Lower leg skin (tissue), 4 donors: Measurements from ENCODE around the gene SDC4. TPM values are rescaled to one million over a fixed set of nuclear protein-coding genes. Genes with fewer than 3 reads are reported as not detected.

ENCODE experiments used
- DNase-seq, 2 donors: peaks; one replicate each; pipeline ENCODE4 v3.0.0-alpha.2; 2019; ENCODE audit warnings: low spot score in 2 of 2
- H3K4me3 ChIP-seq: fragments of 200-600 bp; sonication (generic); 2 replicates; pipeline ENCODE4 v1.5.1; 2017; ENCODE audit warnings: mild to moderate bottlenecking, low read depth; ENCODE audit not compliant: poor library complexity, severe bottlenecking
- POLR2A ChIP-seq, 2 donors: fragments of 450-650 bp; IDR thresholded peaks; one replicate each; pipeline ENCODE4 v1.6.1; 2016 to 2017; ENCODE audit warnings: antibody characterized with exemption in 2 of 2, mild to moderate bottlenecking in 1 of 2, moderate library complexity in 1 of 2
- WGBS, 2 donors: methylation state at CpG; one replicate each; pipeline ENCODE4 v1.1.5; 2018; 5-methylcytosine and 5-hydroxymethylcytosine counted together
- intact Hi-C: fragments of 100-400 bp; cut with DNase I; formaldehyde crosslinking; loops from one replicate; pipeline ENCODE4 v1.15.0; 2023; ENCODE audit warnings: low total_unique reads
- total RNA-seq, 4 donors: library from RNA; depleted of rRNA; stranded (reverse); fragments of >200 nt; gene quantifications; one replicate each; pipeline ENCODE4 v1.1.0, GENCODE V29; 2016
- TF ChIP-seq, protein P1 (sequence below), 3 donors: fragments of 450-650 bp; IDR thresholded peaks; one replicate each; pipeline ENCODE4 v1.5.1; 2016; ENCODE audit warnings: antibody characterized with exemption in 3 of 3, mild to moderate bottlenecking in 3 of 3, moderate library complexity in 2 of 3

Gene SDC4
- total RNA-seq, 4 donors from 2014 or later = 226 to 317 (median 278) TPM

DNA sequence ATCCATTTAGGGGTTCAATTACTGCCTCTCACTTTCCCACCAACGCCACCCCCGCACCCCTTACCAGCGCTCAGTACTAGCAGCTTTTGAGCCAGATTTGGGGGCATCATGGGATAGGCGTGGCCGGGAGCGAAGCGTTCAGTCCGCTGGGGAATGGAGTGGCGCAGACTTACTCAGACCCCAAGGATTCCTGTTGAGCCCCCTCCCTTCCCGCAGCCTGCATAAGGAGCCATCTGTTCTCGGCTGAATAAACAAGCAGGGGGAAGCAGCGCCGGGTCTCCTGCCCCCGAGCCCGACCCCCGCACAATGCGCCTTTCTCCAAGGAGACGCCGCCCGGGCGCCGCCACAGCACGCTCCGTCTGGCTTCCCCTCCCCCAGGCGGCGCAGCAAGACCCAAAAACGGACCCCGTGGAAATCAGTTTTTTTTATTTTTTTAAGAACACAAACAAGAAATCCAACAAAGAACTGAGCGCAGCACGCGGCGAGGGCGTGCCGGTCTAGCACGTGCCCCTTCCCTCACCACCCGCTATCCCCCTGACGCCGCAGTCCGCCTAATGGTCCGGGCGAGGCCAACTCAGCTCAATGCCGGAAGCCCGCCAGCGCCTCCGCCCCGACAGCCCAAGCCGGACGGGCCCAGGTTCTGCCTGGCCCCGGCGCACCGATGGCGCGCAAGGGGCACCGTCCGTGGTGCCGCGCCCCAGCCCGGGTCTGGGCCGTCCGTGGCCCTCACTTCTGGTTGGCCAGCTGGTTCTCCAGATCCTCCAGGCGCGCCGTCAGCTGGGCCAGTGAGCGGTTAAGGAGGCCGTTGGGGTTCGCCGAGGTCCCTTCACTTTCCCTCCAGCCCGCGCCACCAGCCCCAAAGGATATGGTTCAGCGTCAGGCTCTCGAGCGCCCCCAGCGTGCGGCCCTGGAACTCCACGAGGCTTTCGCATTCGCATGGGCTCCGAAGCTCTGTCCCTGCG, 54.9 kb downstream of the SDC4 start:
- peak; percentile 77 to 97 for DNase-seq
- intact Hi-C loops = loop anchor here (10.0 kb wide), 1 partner anchor 279 kb away; no protein-coding TSS in a partner anchor
- H3K4me3 ChIP-seq = peak overlapping the region; percentile 35
- WGBS, 2 donors = 4 to 7% methylated on average over 60 to 79 of the region's 79 CpGs
- TF ChIP-seq POLR2A (IDR thresholded peaks at IDR 0.05) = no peak
- TF ChIP-seq, protein P1, sequence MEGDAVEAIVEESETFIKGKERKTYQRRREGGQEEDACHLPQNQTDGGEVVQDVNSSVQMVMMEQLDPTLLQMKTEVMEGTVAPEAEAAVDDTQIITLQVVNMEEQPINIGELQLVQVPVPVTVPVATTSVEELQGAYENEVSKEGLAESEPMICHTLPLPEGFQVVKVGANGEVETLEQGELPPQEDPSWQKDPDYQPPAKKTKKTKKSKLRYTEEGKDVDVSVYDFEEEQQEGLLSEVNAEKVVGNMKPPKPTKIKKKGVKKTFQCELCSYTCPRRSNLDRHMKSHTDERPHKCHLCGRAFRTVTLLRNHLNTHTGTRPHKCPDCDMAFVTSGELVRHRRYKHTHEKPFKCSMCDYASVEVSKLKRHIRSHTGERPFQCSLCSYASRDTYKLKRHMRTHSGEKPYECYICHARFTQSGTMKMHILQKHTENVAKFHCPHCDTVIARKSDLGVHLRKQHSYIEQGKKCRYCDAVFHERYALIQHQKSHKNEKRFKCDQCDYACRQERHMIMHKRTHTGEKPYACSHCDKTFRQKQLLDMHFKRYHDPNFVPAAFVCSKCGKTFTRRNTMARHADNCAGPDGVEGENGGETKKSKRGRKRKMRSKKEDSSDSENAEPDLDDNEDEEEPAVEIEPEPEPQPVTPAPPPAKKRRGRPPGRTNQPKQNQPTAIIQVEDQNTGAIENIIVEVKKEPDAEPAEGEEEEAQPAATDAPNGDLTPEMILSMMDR (IDR thresholded peaks at IDR 0.05) = peak in 1 of 3 donors; percentile 59

DNA sequence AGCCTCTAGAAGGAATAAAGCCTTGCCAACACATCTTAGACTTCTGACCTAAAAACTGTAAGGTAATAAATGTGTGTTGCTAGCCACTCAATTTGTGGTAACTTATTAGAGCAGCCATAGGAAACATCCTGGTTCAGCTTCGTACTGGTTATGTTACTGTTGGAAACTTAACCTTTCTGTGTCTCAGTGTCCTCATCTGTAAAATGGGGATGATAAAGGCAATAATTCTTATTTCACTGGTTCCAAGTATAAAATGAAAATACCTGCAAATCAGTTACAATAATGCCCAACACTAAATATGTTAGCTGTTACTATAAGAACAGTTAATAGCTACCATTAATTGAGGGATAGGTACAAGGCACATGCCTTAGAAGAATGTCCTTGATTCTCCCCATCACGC, 55.9 kb downstream of the SDC4 start:
- 84 to 88% methylated on average over 2 of the region's 2 CpGs for WGBS, 2 donors
- H3K4me3 ChIP-seq = no peak overlapping the region
- TF ChIP-seq, protein P1 (IDR thresholded peaks at IDR 0.05) = no peak
- TF ChIP-seq POLR2A (IDR thresholded peaks at IDR 0.05) = no peak
- intact Hi-C loops = loop anchor here (10.0 kb wide), 1 partner anchor 278 kb away; no protein-coding TSS in a partner anchor
- no peak for DNase-seq

DNA sequence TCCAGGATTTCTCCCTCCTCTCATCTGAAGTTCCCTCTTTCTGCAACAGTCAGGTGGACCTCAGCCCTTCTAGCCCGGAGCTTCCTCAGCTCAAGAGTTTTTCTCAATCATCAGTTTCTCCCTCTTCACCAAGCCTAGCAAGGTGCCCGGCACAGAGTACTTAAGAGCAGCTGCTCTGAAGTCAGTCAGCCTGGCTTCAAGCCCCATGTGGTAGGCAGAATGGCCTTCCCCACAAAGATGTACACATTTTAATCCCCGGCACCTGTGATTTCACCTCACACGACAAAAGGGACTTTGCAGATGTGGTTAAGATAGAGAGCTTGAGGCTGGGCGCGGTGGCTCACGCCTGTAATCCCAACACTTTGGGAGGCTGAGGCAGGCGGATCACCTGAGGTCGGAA, 56.7 kb downstream of the SDC4 start:
- no peak overlapping the region for H3K4me3 ChIP-seq
- 80 to 82% methylated on average over 9 of the region's 9 CpGs for WGBS, 2 donors
- intact Hi-C loops = loop anchor here (10.0 kb wide), 1 partner anchor 277 kb away; no protein-coding TSS in a partner anchor
- no peak for TF ChIP-seq POLR2A (IDR thresholded peaks at IDR 0.05)
- TF ChIP-seq, protein P1 (IDR thresholded peaks at IDR 0.05) = no peak
- peak in 1 of 2 donors; percentile 84 for DNase-seq

DNA sequence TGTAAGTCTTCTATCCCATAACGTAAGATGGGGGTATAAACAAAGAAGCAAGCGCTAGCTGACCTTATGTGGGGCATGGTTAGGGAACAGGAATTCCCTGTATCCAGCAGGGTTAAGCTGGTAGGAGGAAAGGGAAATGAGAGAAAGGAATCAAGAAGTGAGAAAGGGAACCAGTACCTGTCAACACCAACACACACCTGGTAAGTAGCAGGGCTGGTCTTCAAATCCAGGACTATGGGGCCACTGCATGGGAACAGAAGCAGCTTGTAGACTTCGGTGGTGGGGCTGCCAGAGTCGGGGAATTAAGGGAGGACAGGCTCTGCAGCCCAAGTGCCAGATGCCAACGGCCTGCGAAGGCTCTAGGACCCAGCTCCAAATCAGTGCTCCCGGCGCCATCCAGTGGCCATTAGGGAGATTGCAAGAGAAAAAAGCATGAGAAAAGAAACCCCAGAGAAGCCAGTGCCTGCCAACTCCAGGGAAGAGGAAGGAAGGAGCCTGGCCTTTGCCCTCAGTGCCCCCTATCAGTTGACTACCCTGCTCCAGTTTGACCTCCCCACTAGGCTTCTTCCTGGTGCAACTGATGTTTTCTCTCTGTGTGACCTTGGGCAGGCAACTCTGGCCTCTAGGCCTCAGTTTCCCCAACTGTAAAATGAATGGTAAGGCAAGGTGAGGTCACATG, 57.4 kb downstream of the SDC4 start:
- intact Hi-C loops = loop anchor here (10.0 kb wide), 1 partner anchor 276 kb away; no protein-coding TSS in a partner anchor
- DNase-seq = peak; percentile 84 to 96
- 19% methylated on average over 8 of the region's 8 CpGs for WGBS, 2 donors

DNA sequence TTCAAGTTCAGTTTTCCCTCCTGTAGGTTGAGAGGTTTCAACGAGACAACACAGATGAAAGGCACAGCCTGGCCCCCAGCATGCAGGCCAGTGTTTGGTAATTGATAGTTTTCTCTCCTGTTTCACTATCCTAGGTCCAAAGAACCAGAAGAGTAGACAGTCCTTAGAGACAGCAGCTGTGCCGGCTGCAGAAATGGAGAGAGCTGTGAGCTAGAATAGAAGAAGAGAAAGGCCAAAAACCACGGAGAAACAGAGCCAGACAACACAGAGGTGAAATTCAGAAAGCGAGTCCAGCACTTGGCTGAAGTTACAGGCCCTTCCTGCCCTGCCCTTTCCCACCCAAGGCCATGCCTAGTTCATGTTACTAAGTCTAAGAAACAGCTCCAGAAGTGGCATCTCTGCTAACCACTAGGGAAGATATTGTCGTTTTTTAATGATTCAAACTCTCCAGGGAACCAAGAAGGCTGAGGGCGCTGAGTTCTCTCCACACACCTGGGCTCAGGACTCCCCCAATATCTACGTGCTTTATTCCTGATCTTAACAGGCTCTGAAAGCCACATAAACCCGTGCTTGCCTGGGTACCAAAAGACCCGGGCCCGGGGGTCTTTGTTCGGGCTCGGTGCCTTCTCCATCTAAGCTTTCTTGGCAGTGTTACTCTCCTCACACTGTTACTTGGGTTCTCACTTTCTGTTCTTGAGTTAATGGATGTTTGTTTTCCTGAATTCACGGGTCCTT, 58.1 kb downstream of the SDC4 start:
- no peak overlapping the region for H3K4me3 ChIP-seq
- intact Hi-C loops = loop anchor here (10.0 kb wide), 1 partner anchor 275 kb away; no protein-coding TSS in a partner anchor
- peak in 1 of 2 donors; percentile 63 for DNase-seq
- TF ChIP-seq, protein P1 (IDR thresholded peaks at IDR 0.05) = no peak
- TF ChIP-seq POLR2A (IDR thresholded peaks at IDR 0.05) = no peak
- WGBS, 2 donors = 71 to 73% methylated on average over 13 of the region's 13 CpGs

More for the DNA sequence above, 57.4 kb downstream of the SDC4 start:
- no peak for TF ChIP-seq POLR2A (IDR thresholded peaks at IDR 0.05)
- TF ChIP-seq, protein P1 (IDR thresholded peaks at IDR 0.05) = peak in 1 of 3 donors; percentile 87
- no peak overlapping the region for H3K4me3 ChIP-seq
